Tibial nerve (tissue), 4 donors: ENCODE results near the gene FAM210A. TPM values are rescaled to one million over a fixed set of nuclear protein-coding genes. Genes with fewer than 3 reads are reported as not detected.
A peak's percentile ranks its signal among the peaks of the same experiment; 100 is the strongest.

Experiments used
- DNase-seq, 2 donors: peaks; one replicate each; pipeline ENCODE4 v3.0.0-alpha.2; 2019; ENCODE audit warnings: low spot score in 2 of 2
- H3K27ac ChIP-seq, 4 donors: fragments of 200-600 bp; sonication (generic) in 3 of 4; one replicate each; pipeline ENCODE4 v1.5.1; 2017 to 2019; ENCODE audit warnings: mild to moderate bottlenecking in 1 of 4
- H3K27me3 ChIP-seq, 2 donors: fragments of 200-600 bp; sonication (generic) in 1 of 2; one replicate each; pipeline versions ENCODE4 v1.5.1 to v1.6.0; 2017 to 2019
- H3K36me3 ChIP-seq, 3 donors: fragments of 200-600 bp; sonication (generic); one replicate each; pipeline ENCODE4 v1.5.1; 2018 to 2019
- H3K4me1 ChIP-seq, 4 donors: fragments of 200-600 bp; sonication (generic) in 3 of 4; one replicate each; pipeline ENCODE4 v1.5.1; 2017 to 2019
- H3K4me3 ChIP-seq, 4 donors: fragments of 200-600 bp; sonication (generic) in 3 of 4; one replicate each; pipeline ENCODE4 v1.5.1; 2017 to 2019; ENCODE audit warnings: mild to moderate bottlenecking in 1 of 4, moderate library complexity in 1 of 4
- H3K9me3 ChIP-seq, 4 donors: fragments of 200-600 bp; sonication (generic) in 3 of 4; one replicate each; pipeline ENCODE4 v1.5.1; 2017 to 2019
- EP300 ChIP-seq, 2 donors: sonication (generic); formaldehyde crosslinking; IDR thresholded peaks; one replicate each; pipeline ENCODE4 v1.6.1; 2017; ENCODE audit warnings: antibody characterized with exemption in 2 of 2, mild to moderate bottlenecking in 1 of 2
- POLR2A ChIP-seq, 2 donors: fragments of 450-650 bp; IDR thresholded peaks; one replicate each; pipeline ENCODE4 v1.6.1; 2017; ENCODE audit warnings: antibody characterized with exemption in 2 of 2, mild to moderate bottlenecking in 2 of 2, moderate library complexity in 2 of 2
- WGBS, 2 donors: methylation state at CpG; one replicate each; pipeline ENCODE4 v1.1.5; 2018; 5-methylcytosine and 5-hydroxymethylcytosine counted together
- small RNA-seq: library from RNA; depleted of rRNA; stranded (forward); fragments of <200 nt; gene quantifications from one replicate; pipeline ENCODE3, GENCODE V24; 2016
- total RNA-seq, 4 donors: library from RNA; depleted of rRNA; stranded (reverse); fragments of >200 nt; gene quantifications; one replicate each; pipeline ENCODE4 v1.1.0, GENCODE V29; 2016
- TF ChIP-seq, protein P1 (sequence below), 5 experiments: fragments of 200-600 bp in 3 of 5; fragments of 450-650 bp in 2 of 5; sonication (generic) in 3 of 5; IDR thresholded peaks; one replicate each; pipeline ENCODE4 v1.5.1; 2016 to 2019; ENCODE audit warnings: antibody characterized with exemption in 5 of 5, mild to moderate bottlenecking in 3 of 5, moderate library complexity in 2 of 5

FAM210A gene
- total RNA-seq, 4 donors from 2014 or later: 5.2 to 8.7 (median 7.3) TPM

DNA sequence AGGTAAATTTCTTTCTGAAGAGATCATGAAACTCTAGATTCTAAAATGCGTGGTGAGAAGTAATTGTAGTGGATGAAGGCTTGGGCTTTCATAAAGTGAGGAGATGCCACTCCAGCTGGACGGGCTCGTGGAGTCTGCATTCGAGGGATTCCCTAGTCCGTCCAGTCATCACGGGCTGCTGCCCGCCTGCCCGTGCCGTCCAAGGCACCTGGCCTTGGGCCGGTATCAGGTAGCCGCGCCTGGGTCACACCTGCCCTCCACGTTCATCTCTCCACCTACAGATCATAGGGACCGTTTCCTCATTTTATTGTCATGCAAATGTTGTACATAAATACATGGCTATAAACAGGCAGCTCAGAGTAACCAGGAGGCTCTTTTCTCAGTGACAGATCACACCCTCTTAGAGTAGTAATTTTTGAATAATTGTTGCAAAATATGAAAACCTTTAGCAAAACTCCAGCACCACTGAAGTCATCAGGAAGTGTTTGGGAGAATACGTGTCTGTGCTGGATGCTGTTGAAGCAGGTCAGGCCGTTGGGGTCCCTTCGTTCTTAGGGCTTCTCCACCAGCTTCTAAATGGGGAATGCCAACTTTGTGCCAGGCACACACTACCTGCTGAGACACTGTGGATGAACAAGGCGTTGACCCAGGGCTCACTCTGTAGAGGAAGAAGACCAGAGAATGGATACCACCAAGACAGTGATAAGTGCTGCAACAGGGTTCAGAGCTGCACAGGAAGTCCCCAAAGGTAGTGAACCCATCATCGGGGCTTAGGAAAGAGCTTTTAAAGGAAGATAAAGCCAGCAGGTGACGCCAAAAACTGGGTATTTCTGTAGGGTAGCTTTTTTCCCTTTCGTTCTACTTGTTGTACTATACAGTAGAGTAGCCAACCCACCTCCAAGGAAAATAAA lies 112.5 kb downstream of the FAM210A start:
- 91 to 95% methylated on average over 21 of the region's 21 CpGs for WGBS, 2 donors
- TF ChIP-seq POLR2A (IDR thresholded peaks at IDR 0.05) (no peak), EP300 (IDR thresholded peaks at IDR 0.05) (no peak)
- TF ChIP-seq, protein P1, sequence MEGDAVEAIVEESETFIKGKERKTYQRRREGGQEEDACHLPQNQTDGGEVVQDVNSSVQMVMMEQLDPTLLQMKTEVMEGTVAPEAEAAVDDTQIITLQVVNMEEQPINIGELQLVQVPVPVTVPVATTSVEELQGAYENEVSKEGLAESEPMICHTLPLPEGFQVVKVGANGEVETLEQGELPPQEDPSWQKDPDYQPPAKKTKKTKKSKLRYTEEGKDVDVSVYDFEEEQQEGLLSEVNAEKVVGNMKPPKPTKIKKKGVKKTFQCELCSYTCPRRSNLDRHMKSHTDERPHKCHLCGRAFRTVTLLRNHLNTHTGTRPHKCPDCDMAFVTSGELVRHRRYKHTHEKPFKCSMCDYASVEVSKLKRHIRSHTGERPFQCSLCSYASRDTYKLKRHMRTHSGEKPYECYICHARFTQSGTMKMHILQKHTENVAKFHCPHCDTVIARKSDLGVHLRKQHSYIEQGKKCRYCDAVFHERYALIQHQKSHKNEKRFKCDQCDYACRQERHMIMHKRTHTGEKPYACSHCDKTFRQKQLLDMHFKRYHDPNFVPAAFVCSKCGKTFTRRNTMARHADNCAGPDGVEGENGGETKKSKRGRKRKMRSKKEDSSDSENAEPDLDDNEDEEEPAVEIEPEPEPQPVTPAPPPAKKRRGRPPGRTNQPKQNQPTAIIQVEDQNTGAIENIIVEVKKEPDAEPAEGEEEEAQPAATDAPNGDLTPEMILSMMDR (IDR thresholded peaks at IDR 0.05): no peak
- no peak overlapping the region for H3K4me3 ChIP-seq
- no peaks in the 10 kb centered on the region for H3K27me3 ChIP-seq
- no peaks in the 10 kb centered on the region for H3K9me3 ChIP-seq
- no peaks in the 10 kb centered on the region for H3K36me3 ChIP-seq
- H3K27ac ChIP-seq: peak overlapping the region in 1 of 4 donors; percentile 72
- peaks cover 0 to 26% (median 18%) of the 10 kb centered on the region in 4 donors for H3K4me1 ChIP-seq
- no peak for DNase-seq

Small RNA genes lying within 50 kb of the gene (small RNA-seq; reads per million reads assigned to genes)
- not detected for gene AP001525.1
- gene RN7SL362P: not detected

Other genes starting within 250 kb of the FAM210A start
- gene RNMT, start 115 bp upstream of the FAM210A start, total RNA-seq: 10 to 100 TPM; 13.8 to 25.3 (median 23.0) TPM
- not detected for gene MC5R, start 97.6 kb upstream of the FAM210A start, total RNA-seq
- not detected for gene MC2R, start 189.0 kb upstream of the FAM210A start, total RNA-seq